ENCODE data around the gene NCSTN.

GRCh38 chr1:160360227-160360695, 17.1 kb downstream of the NCSTN start:
- TF ChIP-seq EZH2phosphoT487 (IDR thresholded peaks at IDR 0.05; ENCODE audit: borderline replicate concordance, low read depth, low read length) (no peak), CTCF (conservative IDR thresholded peaks at IDR 0.05; ENCODE audit: low read length) (no peak)
